GM19455 (cell line): ENCODE data around the gene SEC61A1.

Experiments
- ATAC-seq: cut with Tn5 transposase; IDR thresholded peaks from one replicate; pipeline ENCODE4 v1.9.1; 2021; ENCODE audit not compliant: unreplicated experiment

The SEC61A1 gene

GRCh38 chr3:128107834-128108233 is 55.6 kb downstream of the SEC61A1 start:
- ATAC-seq: no peak

DNA sequence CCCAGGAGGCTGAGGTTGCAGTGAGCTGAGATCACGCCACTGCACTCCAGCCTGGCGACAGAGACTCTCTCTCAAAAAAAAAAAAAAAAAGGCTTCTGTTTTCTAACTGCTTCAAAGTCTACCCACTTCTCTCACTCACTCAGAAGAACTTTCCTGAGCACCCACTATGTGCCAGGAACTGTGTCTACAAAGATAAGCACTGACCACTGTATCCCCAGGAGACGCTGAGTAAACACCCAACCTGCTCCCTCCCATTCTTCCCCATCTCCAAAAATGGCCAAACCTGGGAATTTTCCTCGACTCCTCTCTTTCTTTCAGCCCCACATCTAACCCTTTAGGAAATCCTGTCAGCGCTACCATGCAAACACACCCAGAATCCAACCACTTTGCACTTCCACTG is 58.9 kb downstream of the SEC61A1 start:
- no peak for ATAC-seq

- ATAC-seq: no peak
These were observed 60.2 kb downstream of the SEC61A1 start for GRCh38 chr3:128112357-128112968.

DNA sequence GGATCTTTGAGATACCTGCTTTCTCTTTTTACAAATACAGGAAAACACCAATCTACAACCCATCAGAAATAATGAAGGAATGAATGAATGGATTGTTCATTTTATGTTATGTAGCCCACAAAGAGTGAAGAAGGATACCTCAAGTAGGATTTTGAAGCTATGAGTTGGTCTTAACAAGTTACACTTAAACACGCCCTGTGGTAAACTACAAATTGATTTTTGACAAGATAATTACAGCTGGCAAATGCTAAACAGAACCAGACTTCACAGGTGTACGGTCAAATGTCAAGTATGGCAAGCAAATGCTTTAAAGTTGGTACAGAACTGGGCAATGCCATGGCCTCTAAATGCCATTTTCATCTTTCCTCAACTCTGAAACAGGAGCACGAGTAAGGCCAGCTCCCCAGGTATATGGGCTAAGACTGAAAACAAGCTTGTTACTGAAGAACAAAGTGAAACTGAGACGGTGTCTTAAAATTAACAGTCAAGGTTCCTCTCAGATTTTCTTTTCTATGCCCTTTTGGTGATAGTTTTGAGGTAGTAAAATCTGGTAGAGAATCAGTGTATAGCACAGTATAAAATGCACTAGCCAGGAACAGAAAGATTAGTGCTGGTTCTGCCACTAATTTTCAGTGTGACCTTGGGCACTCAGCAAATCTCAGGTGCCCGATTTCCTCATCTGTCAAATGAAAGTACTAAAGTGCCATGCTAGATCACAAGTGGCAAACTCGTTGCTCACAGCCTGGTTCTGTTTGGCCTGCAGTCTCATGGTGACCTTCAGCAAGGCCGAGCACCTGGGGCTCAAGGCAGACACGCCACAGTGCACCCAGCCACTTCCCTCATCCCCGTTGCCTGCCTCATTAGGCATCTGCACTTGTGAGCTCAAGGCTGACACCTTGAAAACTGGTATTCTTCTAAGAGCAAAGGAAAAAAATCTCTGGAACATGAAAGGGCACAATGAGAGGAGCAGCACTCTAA is 61.9 kb downstream of the SEC61A1 start:
- ATAC-seq: peak; percentile 50
